HG03520 (cell line): ENCODE measurements around the gene RGP1.

Source experiments
- ATAC-seq: cut with Tn5 transposase; IDR thresholded peaks from one replicate; pipeline ENCODE4 v1.9.1; 2021; ENCODE audit warnings: mild to moderate bottlenecking, moderate library complexity; ENCODE audit not compliant: unreplicated experiment

RGP1 gene

DNA sequence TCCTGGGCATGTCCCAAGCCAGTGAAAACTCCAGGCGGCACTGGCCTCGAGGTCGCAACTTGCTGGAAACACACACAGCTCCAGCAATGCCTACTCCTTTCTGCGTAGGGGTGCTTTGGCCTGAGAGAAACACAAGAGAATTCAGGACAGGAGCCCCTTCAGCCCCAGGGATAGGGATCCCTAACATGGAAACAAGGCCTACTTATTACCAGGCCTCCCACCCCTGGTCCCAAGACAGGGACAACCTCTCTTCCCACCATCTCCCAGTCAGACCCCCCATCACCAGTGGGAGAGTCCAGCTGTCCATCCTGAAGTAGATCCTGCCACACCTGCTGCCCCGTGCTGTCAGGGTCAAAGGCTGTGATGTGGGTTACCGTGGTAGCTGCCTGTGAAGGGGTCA lies 8.8 kb upstream of the RGP1 start:
- ATAC-seq = no peak

DNA sequence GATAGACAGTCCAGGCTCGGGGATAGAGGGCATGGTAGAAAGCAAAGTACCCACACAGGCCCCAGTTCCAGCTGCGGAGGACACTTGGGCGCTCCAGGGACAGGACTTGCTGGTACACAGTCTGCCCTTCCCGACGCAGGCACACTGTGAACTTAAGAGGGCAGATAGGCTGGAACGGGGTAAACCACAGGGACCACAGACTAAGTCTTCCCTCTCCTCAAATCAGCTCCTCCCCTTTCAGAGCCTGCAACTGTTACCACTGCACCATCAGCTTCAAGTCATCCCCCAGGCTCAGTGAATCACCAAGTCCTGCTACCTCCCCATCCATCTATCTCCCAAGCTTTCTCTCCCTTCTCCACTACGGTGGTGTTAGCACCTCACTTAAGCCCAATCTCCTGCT lies 7.3 kb upstream of the RGP1 start:
- no peak for ATAC-seq

DNA sequence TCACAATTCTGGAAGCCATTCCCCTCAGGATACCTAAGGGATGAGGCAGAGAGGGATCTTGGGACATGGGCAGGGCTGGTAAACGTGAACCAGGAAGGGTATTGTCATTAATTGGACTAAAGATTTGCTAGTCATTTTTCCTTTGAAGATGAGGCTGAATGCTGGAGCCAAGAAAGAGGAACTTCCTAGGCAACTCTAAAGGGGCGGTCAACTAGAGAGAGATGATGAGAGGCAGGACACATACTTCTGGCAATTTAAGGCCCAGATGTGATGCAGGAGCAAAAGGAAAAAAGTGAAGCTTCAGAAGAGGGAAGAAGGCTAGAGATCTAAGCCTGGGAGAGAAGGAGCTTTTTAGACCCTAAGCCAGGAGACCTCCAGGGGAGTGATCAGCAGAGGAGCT lies 5.6 kb upstream of the RGP1 start:
- ATAC-seq = no peak

DNA sequence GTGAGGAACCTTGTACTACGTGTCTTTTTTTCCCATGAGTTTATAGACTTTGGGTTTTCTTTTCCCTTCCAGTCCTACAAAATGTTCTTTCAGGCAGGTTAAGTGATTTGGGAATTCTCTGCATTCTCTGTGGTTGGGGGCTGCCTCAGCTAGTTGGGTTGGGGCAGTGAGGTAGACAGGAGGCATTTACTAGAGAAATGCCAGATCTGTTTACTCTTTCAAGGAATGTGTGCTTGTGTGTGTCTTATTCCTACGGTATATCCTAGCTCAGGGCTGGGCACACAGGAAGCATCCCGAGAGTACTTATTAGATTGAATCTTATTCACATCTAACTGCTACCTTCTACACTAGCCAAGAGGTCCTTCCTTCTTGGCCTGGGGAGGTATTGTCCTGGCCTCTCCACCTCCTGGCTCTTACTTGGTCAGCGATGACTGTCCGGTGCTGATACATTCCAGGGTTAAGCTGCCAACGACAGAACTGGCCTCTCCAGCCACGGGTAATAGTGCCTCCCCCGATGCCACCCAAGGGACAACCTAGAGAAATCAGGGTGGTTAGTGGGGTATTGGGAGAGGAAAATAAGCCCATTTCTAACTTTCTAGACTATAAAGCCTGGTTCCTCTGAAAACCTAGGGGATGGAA lies 5.1 kb upstream of the RGP1 start:
- no peak for ATAC-seq

DNA sequence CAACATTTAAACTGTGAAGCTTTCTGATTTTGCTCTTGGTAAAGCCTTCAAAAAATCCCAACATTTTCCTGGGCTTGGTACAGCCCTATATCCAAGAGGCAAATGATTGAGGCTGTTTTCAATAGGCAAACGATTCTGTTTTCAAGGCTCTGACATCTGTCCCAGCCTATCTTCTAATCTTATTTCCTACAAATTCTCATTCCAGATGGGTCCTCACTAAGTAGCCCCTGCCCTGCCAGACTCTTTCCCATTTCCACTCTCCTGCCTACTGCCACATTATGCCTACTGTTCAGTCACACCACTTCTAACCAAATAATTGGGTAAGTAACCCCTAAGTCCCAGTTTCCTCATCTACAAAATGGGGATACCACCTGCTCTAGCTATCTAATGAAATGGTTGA lies 3.5 kb upstream of the RGP1 start:
- no peak for ATAC-seq

DNA sequence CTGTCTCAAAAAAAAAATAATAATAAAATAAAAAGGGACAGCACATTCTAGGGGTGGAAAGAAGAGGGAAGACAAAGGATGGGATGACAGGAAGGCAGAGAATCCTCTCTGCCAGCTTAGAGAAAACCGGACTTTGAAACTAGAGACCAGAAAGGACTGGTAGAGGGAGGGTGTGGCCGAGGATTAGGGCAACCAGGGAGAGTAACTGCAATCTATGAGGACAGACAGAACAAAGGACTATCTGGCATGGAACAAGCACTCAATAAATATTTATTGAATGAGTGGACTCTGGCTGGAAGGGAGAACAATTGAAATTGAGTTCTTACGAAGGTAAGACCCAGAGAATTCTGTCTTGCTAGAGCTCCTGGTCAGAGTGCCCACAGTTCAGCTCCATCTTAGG lies 2.5 kb upstream of the RGP1 start:
- no peak for ATAC-seq

DNA sequence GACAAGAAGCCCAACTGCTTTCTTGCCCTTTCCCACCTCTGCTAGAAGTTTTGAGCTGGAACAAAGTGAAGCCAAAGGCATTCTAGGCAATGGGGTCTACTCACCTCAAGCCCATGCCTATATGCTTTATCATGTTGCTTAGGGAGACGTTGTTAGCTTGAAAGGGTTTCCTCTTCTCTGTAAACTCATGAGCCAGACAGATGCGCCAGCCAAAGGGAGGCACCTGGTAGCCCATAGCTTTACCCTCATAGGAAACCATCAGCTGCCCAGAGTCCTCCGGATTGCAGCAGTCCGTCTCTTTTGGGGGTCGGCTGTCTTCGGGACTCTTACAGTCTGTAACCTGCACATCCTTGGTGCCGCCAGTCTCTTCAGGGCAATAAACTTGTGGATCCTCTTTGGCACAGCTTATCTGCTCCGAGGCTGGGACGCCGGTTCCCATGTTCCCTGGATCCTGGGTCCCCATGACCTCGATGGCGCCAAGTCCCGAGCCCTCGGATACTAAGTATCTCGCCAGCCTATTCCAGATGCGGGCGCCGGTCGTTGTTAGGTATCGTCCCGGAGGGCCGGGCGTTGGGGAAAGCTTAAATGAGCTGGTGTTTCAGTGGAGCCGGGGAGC lies 737 bp upstream of the RGP1 start:
- ATAC-seq = no peak

DNA sequence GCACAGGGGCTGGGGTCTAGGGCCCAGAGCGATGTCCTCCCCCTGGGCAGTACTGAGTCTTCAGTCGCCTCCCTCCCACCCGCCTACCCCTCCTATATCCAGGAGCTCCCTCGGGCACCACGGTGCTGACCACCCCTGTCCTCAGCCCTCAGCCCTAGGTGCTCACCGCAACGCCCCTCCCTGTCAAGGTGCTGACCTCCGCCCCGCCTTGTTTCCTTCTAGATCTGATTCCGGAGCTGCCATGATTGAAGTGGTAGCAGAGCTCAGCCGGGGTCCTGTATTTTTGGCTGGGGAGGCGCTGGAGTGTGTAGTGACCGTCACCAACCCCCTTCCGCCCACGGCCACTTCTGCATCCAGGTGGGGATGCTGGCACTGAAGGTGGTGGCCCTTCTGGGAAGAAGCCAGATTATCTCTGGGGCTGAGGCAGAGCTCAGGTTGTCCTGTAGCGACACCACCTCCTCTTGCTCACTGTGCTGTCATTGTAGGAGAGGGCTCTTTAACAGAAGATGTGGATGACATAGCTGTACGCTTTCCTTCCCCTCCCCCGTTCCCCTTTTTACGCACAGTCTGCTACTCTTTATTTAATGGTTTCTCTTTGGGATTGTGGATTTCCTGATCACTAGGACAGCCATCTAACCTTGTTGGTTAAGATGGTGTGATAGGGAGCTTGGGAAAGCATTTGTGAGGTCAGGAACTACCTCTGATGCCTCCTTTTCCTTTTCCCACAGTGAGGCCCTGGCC lies 598 bp downstream of the RGP1 start:
- ATAC-seq = no peak

DNA sequence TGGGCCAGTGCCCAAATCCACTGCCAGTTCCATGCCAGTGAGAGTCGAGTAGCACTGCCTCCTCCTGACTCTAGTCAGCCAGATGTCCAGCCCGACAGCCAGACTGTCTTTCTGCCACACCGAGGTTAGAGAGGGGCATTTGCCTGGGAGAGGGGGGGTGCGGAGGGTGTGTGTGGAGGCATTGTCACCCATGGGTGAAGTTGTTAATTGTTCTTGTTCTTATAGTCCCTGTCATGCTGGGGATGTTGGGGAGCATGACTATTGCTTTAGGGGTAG lies 1.1 kb downstream of the RGP1 start:
- ATAC-seq = no peak

DNA sequence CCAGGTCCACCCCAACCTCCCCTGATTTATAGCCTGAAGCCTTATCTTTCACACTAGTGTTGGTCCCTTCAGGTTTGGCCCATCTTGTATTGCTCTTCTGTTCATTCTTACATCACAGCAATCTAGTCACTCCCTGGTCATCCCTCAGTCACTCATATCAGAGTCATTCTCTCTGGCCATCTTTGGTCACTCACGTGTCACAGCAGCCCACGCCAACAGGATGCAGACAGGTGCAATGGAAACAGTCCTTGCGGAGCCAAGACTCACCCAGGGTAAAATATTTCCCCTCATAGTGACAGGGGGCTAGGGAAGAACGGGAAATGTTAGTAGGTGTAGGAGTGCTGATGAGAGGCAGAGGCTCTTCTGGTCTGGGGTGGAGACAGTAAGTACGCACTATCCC lies 4.4 kb downstream of the RGP1 start:
- no peak for ATAC-seq

DNA sequence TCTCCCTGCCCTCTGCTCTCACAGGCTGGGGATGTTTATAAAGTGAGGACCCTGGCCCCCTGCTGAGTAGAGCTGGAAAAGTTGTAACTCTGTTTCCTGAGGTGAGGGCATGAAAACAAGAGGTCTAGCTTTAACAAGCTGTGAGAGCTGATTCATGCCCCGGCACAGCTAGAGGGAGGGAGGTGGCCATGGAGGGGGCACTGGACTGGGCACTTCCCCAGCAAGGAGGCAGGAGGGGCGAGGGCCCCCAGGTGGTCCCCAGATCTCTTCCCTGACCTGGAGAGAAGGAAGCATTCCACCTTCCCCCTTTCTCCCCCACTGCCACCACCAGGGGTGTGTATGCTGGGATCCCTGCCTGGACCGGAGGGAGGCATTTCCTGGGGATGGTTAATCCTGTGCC lies 5.2 kb downstream of the RGP1 start, which contains the start of gene MSMP:
MSMP (minus strand) TSS at position 13 of the 400 bp plus-strand sequence. CDS start 147 bp downstream, outside the sequence.
- ATAC-seq = no peak

DNA sequence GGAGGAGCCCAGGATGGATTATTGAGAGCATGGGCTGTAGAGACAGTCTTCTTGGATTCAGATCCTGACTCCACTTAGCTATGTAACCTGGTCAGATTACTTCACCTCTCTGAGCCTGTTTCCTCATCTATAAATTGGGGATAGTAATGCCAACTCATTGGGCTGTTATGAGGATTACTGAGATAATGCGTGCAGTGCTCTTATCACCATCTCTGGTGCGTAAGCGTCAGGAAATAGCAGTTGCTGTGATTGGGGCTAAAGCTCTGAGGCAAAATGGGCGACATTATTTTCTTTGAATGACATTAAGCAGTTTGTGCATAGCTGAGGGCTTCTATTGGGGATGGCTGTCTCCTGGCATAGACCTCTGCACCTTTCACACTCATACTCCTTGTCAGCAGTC lies 6.0 kb downstream of the RGP1 start:
- no peak for ATAC-seq

DNA sequence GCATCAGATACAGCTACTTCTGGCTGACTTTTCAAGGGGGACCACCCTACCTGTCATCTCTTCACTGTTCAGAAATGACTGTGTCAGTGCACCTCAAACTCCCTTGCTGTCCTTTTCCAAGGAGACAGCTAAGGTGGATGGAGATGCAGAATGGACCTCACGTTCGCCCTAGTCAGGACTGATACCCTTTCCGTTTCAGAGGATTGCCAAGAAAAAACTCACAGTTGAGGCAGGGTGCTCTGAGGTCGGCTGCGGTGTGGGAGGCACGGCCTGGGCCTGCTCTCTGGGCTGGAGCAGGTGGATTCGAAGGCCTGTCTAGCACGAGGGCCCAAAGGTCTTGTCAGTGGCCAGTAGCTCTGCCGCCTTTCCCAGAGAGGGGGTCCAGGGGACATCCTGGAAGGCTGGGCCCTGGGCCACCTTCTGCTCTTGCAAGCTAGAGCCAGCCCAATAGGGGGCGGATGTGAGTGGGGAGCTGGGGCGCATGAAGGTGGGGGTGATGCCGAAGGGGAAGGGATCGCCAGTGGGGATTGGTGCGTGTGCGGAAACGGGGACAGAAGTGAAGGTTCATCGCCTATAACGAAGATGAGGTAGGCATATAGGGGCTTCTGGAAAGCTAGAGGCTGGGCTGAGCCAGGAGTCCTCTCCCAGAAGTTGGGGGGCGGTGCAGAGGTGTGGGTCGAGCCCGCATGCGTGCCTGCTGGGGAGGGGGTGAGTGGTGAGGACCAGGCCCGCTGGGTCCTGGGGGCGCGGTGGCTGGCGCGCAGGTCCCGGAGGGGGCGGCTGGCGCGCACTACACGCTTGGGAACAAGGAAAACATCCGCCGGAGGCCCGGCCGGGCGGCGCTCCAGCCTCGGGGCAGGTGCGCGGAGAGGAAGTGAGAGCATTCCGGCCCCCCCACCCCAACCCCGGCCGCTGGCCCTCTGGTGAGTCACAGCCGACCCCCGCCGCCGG lies 7.5 kb downstream of the RGP1 start:
- ATAC-seq = no peak

DNA sequence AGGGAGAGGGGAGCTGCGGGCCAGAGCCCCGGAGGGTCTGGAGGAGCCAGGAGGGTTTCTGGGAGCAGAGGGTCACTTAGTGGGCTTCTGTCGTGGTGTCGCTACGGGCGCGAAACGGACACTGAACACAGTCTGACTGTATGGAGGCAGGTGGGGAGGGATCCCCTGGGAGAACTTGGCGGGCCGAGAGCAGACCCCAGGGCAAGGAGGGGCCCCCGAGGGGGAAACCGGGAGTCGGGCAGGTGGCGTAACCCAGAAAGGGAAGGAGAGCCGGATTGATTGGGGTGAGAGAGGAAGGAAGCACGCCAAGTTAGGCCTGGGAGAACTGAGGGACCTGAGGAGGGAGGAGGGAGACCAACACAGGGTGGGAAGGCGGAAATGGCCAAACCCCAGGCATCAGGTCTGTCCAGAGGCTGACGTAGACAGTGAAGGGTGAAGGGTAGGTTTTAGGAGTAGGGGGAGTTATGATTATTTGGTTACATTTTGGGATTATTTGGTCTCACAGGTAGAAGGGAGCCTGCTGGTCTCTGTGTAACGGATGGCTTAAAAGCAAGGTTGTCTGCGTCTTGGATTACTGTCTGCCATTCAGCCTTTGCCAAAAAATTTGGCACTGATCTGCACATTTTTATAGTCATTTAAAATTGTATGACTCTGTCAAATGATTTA lies 8.3 kb downstream of the RGP1 start:
- ATAC-seq = no peak

DNA sequence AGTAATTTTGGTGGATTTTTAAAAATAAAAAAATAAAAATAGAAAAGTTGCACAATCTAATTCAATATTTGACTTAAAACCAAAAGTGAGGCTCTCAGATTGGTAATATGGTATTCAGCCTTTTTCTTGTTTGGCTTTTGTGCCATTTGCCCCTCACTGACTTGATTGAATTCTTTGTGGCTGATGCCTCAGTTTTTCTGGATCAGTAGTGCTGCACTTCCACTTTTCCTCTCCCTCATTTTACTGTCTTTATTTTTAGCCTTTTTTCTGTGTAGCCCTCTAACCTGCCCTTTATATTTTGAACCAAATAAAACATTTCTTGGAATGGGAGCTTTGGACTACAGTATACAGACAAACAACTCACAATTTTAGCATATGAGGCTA lies 8.8 kb downstream of the RGP1 start:
- ATAC-seq = no peak

DNA sequence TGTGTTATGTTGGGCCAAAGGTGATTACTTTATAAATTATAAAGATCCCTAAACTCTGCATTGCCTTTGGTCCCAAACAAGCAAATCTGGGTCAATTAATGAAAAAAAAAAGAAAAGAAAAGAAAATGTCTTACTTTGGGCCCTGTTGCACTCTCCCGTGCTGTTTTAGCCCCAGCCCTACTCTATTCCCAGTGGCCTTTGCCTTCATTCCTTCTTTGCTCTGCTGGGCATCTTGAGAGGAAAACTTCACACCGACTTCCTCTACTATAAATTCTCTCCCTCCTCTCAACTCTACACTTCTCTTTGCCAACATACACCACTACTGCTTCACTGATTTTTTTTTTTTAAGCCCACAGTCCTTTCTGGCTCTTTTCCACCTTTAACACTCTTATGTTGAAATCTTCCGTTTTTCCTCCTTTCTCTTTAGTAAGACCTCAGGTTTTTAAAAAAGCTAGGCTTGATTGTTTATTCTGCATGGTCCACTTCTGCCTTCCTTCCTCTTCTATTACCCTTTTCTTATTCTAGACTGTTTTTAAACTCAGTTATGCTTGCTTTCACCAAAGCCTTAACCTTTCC lies 9.5 kb downstream of the RGP1 start:
- no peak for ATAC-seq

DNA sequence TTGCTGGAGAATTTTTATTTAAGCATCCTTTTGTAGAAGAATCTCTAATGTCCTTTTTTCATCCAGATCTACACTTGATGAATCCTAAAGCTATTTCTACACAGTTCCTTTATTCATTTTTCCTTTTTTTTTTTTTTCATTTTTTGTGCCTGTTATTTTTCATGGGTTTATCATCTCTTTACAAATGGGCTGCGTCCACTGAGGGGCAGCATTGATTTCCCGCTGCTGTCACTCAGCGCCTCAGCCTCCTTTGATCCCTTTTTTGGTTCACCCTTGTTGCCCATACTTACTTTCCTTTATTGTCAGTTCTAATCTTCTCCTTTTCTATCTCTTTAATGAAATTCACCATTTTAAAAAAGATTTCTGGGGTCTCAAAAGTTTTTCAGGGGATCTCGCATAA lies 10.7 kb downstream of the RGP1 start:
- ATAC-seq = no peak

DNA sequence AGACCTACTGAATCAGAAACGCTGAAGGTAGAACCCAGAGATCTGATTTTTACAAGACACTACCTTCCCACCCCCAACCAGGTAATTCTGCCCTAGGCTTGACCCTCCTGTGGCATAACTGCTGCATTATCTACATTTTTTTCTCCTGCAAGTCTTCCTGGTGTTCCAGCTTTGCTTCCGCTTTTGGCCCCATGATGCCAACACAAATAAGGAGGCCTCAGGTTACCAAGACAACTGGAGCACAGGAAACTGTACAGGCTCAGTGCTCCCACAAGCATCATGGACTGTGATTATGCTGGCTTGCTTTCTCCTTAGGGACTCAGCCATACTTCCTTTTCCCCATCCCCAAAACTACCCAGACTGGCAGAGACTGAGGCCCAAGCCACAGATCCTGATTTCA lies 11.6 kb downstream of the RGP1 start:
- no peak for ATAC-seq

DNA sequence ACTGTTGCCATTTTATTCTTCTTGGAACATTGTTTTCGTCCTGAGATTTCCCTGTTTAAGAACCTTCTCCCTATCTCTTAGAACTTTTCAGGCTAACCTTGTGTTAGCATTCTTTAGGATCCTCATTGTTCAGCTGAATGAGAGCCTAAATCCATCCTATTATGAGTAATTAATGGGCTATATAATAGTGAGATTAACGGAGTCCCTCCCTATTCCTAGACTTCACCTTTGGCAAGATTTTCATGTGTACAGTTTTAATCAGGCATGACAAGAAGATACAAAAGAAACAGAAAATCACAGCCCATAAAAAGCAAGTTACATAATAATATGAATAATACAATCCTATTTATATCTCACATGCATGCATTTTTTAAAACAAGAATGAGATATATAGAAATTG lies 14.1 kb downstream of the RGP1 start:
- ATAC-seq = no peak

DNA sequence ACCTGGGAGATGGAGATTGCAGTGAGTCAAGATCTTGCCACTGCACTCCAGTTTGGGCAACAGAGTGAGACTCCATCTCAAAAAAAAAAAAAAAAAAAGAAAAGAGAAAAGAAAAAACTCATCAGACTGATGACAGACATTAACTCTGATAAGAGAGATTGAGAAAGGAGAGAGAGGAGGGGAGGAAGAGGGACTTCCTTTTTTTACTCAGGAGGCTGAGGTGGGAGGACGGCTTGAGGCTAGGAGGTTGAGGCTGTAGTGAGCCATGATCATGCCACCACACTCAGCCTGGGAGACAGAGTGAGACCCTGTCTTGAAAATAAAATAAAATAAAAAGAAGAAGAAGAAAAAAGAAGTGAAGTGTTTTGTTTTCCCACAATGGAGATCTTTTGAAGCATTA lies 14.7 kb downstream of the RGP1 start:
- no peak for ATAC-seq

DNA sequence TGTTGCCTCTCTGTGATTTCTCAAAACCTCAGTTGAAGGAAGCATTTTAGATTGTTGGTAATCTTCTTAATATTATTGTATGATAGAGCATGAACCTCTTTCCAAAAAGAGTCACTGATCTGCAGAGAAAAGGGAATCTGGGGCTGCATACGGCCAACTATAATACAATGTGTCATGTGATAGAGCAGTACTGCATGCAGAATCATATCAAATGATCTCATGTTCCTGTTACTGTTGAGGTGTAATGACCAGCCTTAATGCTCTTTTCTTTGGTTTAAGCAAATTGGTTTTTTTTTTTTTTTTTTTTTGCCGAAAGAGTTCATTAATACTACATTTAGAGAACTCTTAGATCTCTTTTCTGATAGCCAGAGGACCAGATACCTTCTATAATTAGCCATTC lies 17.9 kb downstream of the RGP1 start:
- no peak for ATAC-seq
